Chondrocyte (in vitro differentiated cells): ENCODE results near the gene PSMD2. TPM values are rescaled to one million over a fixed set of nuclear protein-coding genes. Genes with fewer than 3 reads are reported as not detected.
"Not testable (repeated sequence)": the region's sequence is repeated elsewhere in the genome, so short reads cannot be mapped to it uniquely, and the experiment has no call there.

Source experiments
- DNase-seq: peaks from one replicate; pipeline ENCODE4 v3.0.0; 2021; ENCODE audit warnings: mixed read lengths, low spot score
- H3K27ac Mint-ChIP-seq: one replicate; pipeline ENCODE4 v1.8.0; 2021; ENCODE audit warnings: mild to moderate bottlenecking, moderate library complexity, mixed read lengths; ENCODE audit not compliant: unreplicated experiment
- H3K27me3 Mint-ChIP-seq: 2 replicates; pipeline ENCODE4 v1.8.0; 2021; ENCODE audit warnings: low read depth, mixed read lengths
- H3K36me3 Mint-ChIP-seq: 2 replicates; pipeline ENCODE4 v1.8.0; 2021; ENCODE audit warnings: low read depth, mixed read lengths
- H3K4me1 Mint-ChIP-seq: 2 replicates; pipeline ENCODE4 v1.8.0; 2021; ENCODE audit warnings: low read depth, mild to moderate bottlenecking, mixed read lengths
- H3K4me3 Mint-ChIP-seq: one replicate; pipeline ENCODE4 v1.8.0; 2021; ENCODE audit warnings: mild to moderate bottlenecking, moderate library complexity, mixed read lengths; ENCODE audit not compliant: unreplicated experiment
- H3K9me3 Mint-ChIP-seq: 2 replicates; pipeline ENCODE4 v1.8.0; 2021; ENCODE audit warnings: low read depth, mixed read lengths
- CTCF ChIP-seq: fragments of 200-600 bp; sonication (generic); IDR thresholded peaks from 2 replicates; pipeline ENCODE4 v1.5.0; 2021; ENCODE audit warnings: antibody characterized with exemption, mild to moderate bottlenecking, moderate library complexity
- total RNA-seq: library from RNA; stranded (reverse); gene quantifications from 3 replicates; pipeline ENCODE4 v1.2.1, GENCODE V29; 2021

PSMD2 gene
- total RNA-seq, 1 donor from 2014 or later: 237 TPM

- peak within 1 kb of the TSS; percentile 80 for H3K4me3 Mint-ChIP-seq
- no peaks in the 10 kb centered on the region for H3K9me3 Mint-ChIP-seq
- peaks cover 24% of the 10 kb centered on the region for H3K36me3 Mint-ChIP-seq
- H3K27ac Mint-ChIP-seq: peak within 1 kb of the TSS; percentile 91
- no peak for TF ChIP-seq CTCF
- DNase-seq: no peak
- peaks cover 50% of the 10 kb centered on the region for H3K4me1 Mint-ChIP-seq
- no peaks in the 10 kb centered on the region for H3K27me3 Mint-ChIP-seq
Observed at GRCh38 chr3:184337399-184337714, 38.3 kb downstream of the PSMD2 start, which contains the start of gene FAM131A. Gene FAM131A (plus strand): TSS chr3:184337600. CDS start chr3:184337631, 31 bp downstream.

- peaks cover 21% of the 10 kb centered on the region for H3K36me3 Mint-ChIP-seq
- peak overlapping the region; percentile 77 for H3K27ac Mint-ChIP-seq
- H3K4me3 Mint-ChIP-seq: peak overlapping the region; percentile 25
- no peak for DNase-seq
- H3K4me1 Mint-ChIP-seq: peaks cover 47% of the 10 kb centered on the region
- H3K9me3 Mint-ChIP-seq: no peaks in the 10 kb centered on the region
- no peaks in the 10 kb centered on the region for H3K27me3 Mint-ChIP-seq
- no peak for TF ChIP-seq CTCF
Observed at GRCh38 chr3:184337981-184338380, 38.9 kb downstream of the PSMD2 start.

GRCh38 chr3:184338511-184338945, 39.5 kb downstream of the PSMD2 start:
- Mint-ChIP-seq H3K36me3 (peaks cover 15% of the 10 kb centered on the region), H3K4me1 (peaks cover 50% of the 10 kb centered on the region), H3K27ac (peak overlapping the region; percentile 61), H3K9me3 (no peaks in the 10 kb centered on the region), H3K4me3 (peak overlapping the region; percentile 6), H3K27me3 (no peaks in the 10 kb centered on the region)
- peak; percentile 41 for TF ChIP-seq CTCF
- DNase-seq: no peak

GRCh38 chr3:184339001-184339400, 40.0 kb downstream of the PSMD2 start:
- H3K4me3 Mint-ChIP-seq: no peak overlapping the region
- TF ChIP-seq CTCF: no peak
- H3K27me3 Mint-ChIP-seq: no peaks in the 10 kb centered on the region
- no peak overlapping the region for H3K27ac Mint-ChIP-seq
- peaks cover 11% of the 10 kb centered on the region for H3K36me3 Mint-ChIP-seq
- H3K4me1 Mint-ChIP-seq: peaks cover 49% of the 10 kb centered on the region
- no peak for DNase-seq
- H3K9me3 Mint-ChIP-seq: no peaks in the 10 kb centered on the region

- H3K36me3 Mint-ChIP-seq, H3K4me3 Mint-ChIP-seq, H3K27me3 Mint-ChIP-seq, H3K9me3 Mint-ChIP-seq, H3K27ac Mint-ChIP-seq, DNase-seq: not testable (repeated sequence)
- H3K4me1 Mint-ChIP-seq: peaks cover 46% of the 10 kb centered on the region
Observed at GRCh38 chr3:184339451-184340135, 40.6 kb downstream of the PSMD2 start.

- no peak for DNase-seq
- Mint-ChIP-seq H3K4me3 (no peak overlapping the region), H3K36me3 (peaks cover 15% of the 10 kb centered on the region), H3K9me3 (no peaks in the 10 kb centered on the region), H3K27ac (no peak overlapping the region), H3K4me1 (peaks cover 42% of the 10 kb centered on the region), H3K27me3 (no peaks in the 10 kb centered on the region)
- TF ChIP-seq CTCF: no peak
Observed at GRCh38 chr3:184341925-184342324, 42.9 kb downstream of the PSMD2 start.
